Body of pancreas (tissue), 4 donors: Measurements from ENCODE around the gene EMSY.

ENCODE experiments used
- POLR2A ChIP-seq, 3 donors: fragments of 450-650 bp; IDR thresholded peaks; one replicate each; pipeline ENCODE4 v1.6.1; 2016; ENCODE audit warnings: antibody characterized with exemption in 3 of 3, mild to moderate bottlenecking in 2 of 3
- TF ChIP-seq, protein P1 (sequence below), 7 experiments: fragments of 450-650 bp in 4 of 7; fragments of 200-600 bp in 3 of 7; sonication (generic) in 3 of 7; IDR thresholded peaks; one replicate each; pipeline ENCODE4 v1.5.1; 2016 to 2019; ENCODE audit warnings: antibody characterized with exemption in 7 of 7

DNA sequence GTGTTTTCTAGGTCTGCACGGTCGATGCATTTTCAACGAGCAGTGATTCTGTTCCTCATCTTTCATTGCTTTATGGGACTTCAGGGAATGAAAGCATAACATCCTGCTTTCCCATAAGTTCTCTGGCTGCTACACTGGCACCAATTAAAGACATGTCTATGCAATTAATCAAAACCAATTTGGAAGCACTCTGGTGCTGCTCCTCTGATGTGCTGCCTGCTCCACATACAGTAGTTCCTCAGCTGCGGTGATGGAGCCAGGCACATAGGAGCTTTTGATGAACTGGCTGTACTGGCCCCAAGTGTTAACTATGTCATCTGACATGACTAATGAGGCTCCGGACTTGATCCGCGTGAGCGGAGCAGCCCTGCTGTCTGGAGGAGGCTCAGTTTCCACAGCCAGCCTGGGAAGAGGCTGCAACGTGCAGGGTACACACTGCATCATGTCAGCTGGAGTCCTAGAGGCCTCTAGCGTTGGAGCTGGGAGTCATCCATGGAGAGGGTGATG lies 33.9 kb upstream of the EMSY start:
- TF ChIP-seq, protein P1, sequence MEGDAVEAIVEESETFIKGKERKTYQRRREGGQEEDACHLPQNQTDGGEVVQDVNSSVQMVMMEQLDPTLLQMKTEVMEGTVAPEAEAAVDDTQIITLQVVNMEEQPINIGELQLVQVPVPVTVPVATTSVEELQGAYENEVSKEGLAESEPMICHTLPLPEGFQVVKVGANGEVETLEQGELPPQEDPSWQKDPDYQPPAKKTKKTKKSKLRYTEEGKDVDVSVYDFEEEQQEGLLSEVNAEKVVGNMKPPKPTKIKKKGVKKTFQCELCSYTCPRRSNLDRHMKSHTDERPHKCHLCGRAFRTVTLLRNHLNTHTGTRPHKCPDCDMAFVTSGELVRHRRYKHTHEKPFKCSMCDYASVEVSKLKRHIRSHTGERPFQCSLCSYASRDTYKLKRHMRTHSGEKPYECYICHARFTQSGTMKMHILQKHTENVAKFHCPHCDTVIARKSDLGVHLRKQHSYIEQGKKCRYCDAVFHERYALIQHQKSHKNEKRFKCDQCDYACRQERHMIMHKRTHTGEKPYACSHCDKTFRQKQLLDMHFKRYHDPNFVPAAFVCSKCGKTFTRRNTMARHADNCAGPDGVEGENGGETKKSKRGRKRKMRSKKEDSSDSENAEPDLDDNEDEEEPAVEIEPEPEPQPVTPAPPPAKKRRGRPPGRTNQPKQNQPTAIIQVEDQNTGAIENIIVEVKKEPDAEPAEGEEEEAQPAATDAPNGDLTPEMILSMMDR (IDR thresholded peaks at IDR 0.05), result no peak
- no peak for TF ChIP-seq POLR2A (IDR thresholded peaks at IDR 0.05)
